ENCODE data around the gene AMD1. TPM values are rescaled to one million over a fixed set of nuclear protein-coding genes. Genes with fewer than 3 reads are reported as not detected.

AMD1 gene
- total and polyA plus RNA-seq, 2 of the 8 experiments (the other 6 are each of a cell fraction or from before 2014, with no cell fraction given), result 60.9 to 177 TPM

DNA sequence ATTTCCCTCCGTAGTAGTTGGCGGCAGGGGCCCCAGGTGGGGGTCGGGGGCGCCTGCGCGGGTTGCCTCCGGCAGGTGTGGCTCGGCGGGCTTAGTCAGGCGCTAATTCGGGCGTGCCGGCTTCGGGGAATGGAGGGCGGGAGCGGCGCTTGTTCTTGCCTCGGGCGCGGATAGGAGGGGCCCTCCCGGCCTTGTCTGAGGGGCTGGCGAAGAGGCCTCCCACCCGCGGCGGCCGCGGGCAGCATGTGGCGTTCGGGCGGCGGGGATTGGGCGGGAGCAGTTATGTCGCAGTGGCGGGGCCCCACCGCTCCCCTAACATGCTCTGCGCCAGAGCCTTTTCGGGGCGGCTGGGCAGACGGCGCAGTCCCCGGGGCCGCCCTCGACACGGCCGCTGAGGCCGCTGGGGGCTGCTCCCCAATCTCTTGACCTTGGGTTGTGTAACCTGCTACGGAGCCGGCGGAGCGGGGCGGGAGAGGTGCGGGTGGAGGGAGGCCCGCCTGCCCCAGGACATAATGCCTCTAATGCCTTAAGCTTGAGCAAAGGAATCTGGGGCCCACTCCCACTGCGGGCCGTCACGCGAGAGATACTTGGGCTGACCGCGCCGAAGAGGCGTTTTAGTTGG lies 1.1 kb downstream of the AMD1 start:
- no peaks in the 10 kb centered on the region; the same call in 1 of the 2 replicates for H3K79me1 ChIP-seq (ENCODE audit: low read depth, low read length)
- H2BK120ac ChIP-seq (replicated peaks; ENCODE audit: low read depth, low read length), result no peak overlapping the region
- TF ChIP-seq HDAC2 (IDR thresholded peaks at IDR 0.05; ENCODE audit: borderline replicate concordance in 1 of 2, low read depth in 2 of 2, low read length in 2 of 2) (0 out of 4 replicates have a peak, but pooled peaks of 1 of the 2 experiments have one; percentile 1), SP4 (IDR thresholded peaks at IDR 0.05; ENCODE audit: low read length) (peak; percentile 28; the same call in 1 of the 2 replicates), HDAC6 (IDR thresholded peaks at IDR 0.05; ENCODE audit: low read depth, low read length) (no peak), RXRA (IDR thresholded peaks at IDR 0.05; ENCODE audit: insufficient read depth, low read depth, low read length) (no peak), PHF8 (conservative IDR thresholded peaks at IDR 0.05; ENCODE audit: low read depth, low read length) (peak; percentile 36; the same call in 1 of the 2 replicates), TAF1 (IDR thresholded peaks at IDR 0.05; ENCODE audit: low read depth, low read length) (peak; percentile 19; the same call in 1 of the 2 replicates), NANOG (IDR thresholded peaks at IDR 0.05; ENCODE audit: insufficient read depth, low read depth, low read length, poor library complexity, severe bottlenecking) (no peak), BACH1 (IDR thresholded peaks at IDR 0.05; ENCODE audit: low read length) (no peak)
- TF ChIP-seq, protein P1, sequence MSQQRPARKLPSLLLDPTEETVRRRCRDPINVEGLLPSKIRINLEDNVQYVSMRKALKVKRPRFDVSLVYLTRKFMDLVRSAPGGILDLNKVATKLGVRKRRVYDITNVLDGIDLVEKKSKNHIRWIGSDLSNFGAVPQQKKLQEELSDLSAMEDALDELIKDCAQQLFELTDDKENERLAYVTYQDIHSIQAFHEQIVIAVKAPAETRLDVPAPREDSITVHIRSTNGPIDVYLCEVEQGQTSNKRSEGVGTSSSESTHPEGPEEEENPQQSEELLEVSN (IDR thresholded peaks at IDR 0.05), result peak; percentile 8; the same call in 1 of the 2 replicates
- H4K91ac ChIP-seq (replicated peaks; ENCODE audit: insufficient read length, low read length), result no peak overlapping the region
- no peak overlapping the region for H2AFZ ChIP-seq (ENCODE audit: low read length)
- ChIA-PET POLR2A (ENCODE audit: partially characterized antibody) (interaction anchor here (0.6 to 8.7 kb wide), 52 partner anchors 12 to 1389 kb away, joined by 3 to 344 read pairs (median 4); partner anchors contain the start of genes CDK19, GTF3C6 and RPF2), CTCF (ENCODE audit: partially characterized antibody) (interaction anchor here (0.7 to 1.5 kb wide), 3 partner anchors 9 to 67 kb away, joined by 3 to 6 read pairs (median 3); no protein-coding TSS in a partner anchor)
- H2BK5ac ChIP-seq (ENCODE audit: low read depth, low read length), result peak overlapping the region; percentile 45; the same call in 1 of the 2 replicates
- FAIRE-seq, result no peak
- H3K18ac ChIP-seq (ENCODE audit: extremely low read depth, low read length), result no peak overlapping the region; the same call in 1 of the 2 replicates
- peaks cover 16% of the 10 kb centered on the region for H3K23me2 ChIP-seq (ENCODE audit: low read depth, low read length)
- no peaks in the 10 kb centered on the region for H3K36me3 ChIP-seq (ENCODE audit: control insufficient read depth in 2 of 4, insufficient read depth in 4 of 4, low read length in 3 of 4)
- H3K4me3 ChIP-seq (ENCODE audit: extremely low read depth in 1 of 4, insufficient read depth in 2 of 4, low read depth in 3 of 4, low read length in 4 of 4), result peak overlapping the region; percentile 81 to 95 (median 90)
- H3K9me3 ChIP-seq (ENCODE audit: insufficient read depth in 2 of 2, low read depth in 1 of 2, low read length in 1 of 2), result no peaks in the 10 kb centered on the region
- peak overlapping the region; percentile 97; the same call in 1 of the 2 replicates for H4K8ac ChIP-seq (ENCODE audit: extremely low read depth, insufficient read depth, low read length)
- H2AK5ac ChIP-seq (ENCODE audit: low read depth, low read length), result no peak overlapping the region
- no peak overlapping the region for H3K14ac ChIP-seq (ENCODE audit: insufficient read length)
- H2BK20ac ChIP-seq (ENCODE audit: low read length), result no peak overlapping the region
- no peaks in the 10 kb centered on the region for H3K27me3 ChIP-seq (replicated peaks in 1 of 4; ENCODE audit: control insufficient read depth in 3 of 4, extremely low read depth in 1 of 4, insufficient read depth in 3 of 4, low read length in 3 of 4)
- no peak overlapping the region for H3K23ac ChIP-seq (ENCODE audit: insufficient read length)
- H3K56ac ChIP-seq (replicated peaks; ENCODE audit: insufficient read length, low read depth, low read length), result peak overlapping the region; percentile 23
- peak overlapping the region; percentile 38 for H4K5ac ChIP-seq (ENCODE audit: insufficient read length, low read depth, low read length)
- 3% methylated on average over 38 of the region's 61 CpGs; no CpG with 5 or more reads in 1 of the 2 experiments for WGBS, 2 experiments (ENCODE audit: extremely low coverage in 1 of 2, insufficient coverage in 1 of 2, insufficient read length in 1 of 2, insufficient replicate concordance in 2 of 2, low coverage in 1 of 2, low lambda C conversion rate in 2 of 2, missing lambda C conversion rate in 1 of 2)
- no peak overlapping the region for H3K4ac ChIP-seq (replicated peaks; ENCODE audit: insufficient read length, low read depth, low read length)
- peak in 1 of 2 experiments; percentile 63 for DNase-seq (ENCODE audit: low read depth in 1 of 2, low spot score in 2 of 2)
- peaks cover 56 to 73% of the 10 kb centered on the region in 2 experiments for H3K79me2 ChIP-seq (ENCODE audit: control insufficient read depth in 1 of 2, insufficient read depth in 2 of 2, low read length in 2 of 2)
- peak overlapping the region; percentile 80 to 87 for H3K4me2 ChIP-seq (ENCODE audit: insufficient read depth in 1 of 2, low read depth in 2 of 2, low read length in 2 of 2)
- peaks cover 0 to 4% (median 2%) of the 10 kb centered on the region in 4 experiments; a peak in 4 of 7 replicates for H3K4me1 ChIP-seq (replicated peaks in 1 of 4; ENCODE audit: control insufficient read depth in 3 of 4, insufficient read depth in 4 of 4, low read length in 3 of 4)
- H3K27ac ChIP-seq (ENCODE audit: low read depth, low read length), result peak overlapping the region; percentile 75
- peaks cover 27 to 36% of the 10 kb centered on the region in 2 experiments for H4K20me1 ChIP-seq (replicated peaks in 1 of 2; ENCODE audit: control insufficient read depth in 1 of 2, insufficient read depth in 2 of 2, low read length in 2 of 2)
- no peak overlapping the region for H2BK12ac ChIP-seq (ENCODE audit: low read depth, low read length)
- no peak overlapping the region for H2BK15ac ChIP-seq (ENCODE audit: low read length)
- peak overlapping the region; percentile 93 to 99 (median 94) for H3K9ac ChIP-seq (replicated peaks in 1 of 4; ENCODE audit: extremely low read depth in 1 of 4, low read depth in 3 of 4, low read length in 3 of 4)

All from H1 (cell line).